HepG2 (cell line): ENCODE data around the gene EBF4.

ENCODE experiments used
- BRD4 ChIP-seq: sonication (generic); formaldehyde crosslinking; IDR thresholded peaks from 2 replicates; pipeline ENCODE4 v1.4.0; 2020; ENCODE audit warnings: missing genetic modification reagents
- RBAK ChIP-seq: sonication (generic); formaldehyde crosslinking; IDR thresholded peaks from 2 replicates; pipeline ENCODE4 v1.5.1; 2020; ENCODE audit warnings: mild to moderate bottlenecking, missing genetic modification reagents

GRCh38 chr20:2795451-2795850 is 102.9 kb downstream of the EBF4 start:
- TF ChIP-seq BRD4 (CRISPR knock-in tag) = no peak
- no peak for TF ChIP-seq RBAK (CRISPR knock-in tag)
